ENCODE data around the gene TASOR2. TPM values are rescaled to one million over a fixed set of nuclear protein-coding genes. Genes with fewer than 3 reads are reported as not detected.

Gene TASOR2
- polyA plus RNA-seq, 1 experiment = 27.1 TPM

DNA sequence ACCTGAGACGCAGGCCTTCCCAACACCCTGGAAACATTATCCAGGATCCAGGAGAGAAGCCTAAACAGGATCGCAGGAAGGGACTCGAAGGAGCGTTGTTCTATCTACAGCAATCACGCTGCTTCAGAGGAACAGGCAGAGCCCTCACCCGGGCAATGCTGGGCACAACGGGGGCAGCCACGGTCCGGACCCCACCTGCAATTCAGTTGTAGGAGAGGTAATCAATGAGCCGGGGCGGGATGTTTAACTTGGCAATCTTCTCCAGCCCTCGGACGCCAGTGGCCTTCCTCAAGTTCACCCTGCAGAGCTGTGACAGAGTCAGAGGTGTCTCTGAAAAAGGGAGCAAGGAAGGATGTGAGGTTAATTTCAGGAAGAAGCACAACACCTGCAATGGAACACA is 44.1 kb upstream of the TASOR2 start:
- ChIA-PET POLR2A (no interaction called here), CTCF (interaction anchor here (0.7 to 2.1 kb wide), 2 partner anchors 9 to 10 kb away, joined by 3 to 5 read pairs; no protein-coding TSS in a partner anchor)
- no peak overlapping the region for H3K4me3 ChIP-seq (ENCODE audit: low read depth, low read length)
- peaks cover 4% of the 10 kb centered on the region for H3K27me3 ChIP-seq (ENCODE audit: control insufficient read depth, insufficient read depth, low read length)
- TF ChIP-seq, protein P1, sequence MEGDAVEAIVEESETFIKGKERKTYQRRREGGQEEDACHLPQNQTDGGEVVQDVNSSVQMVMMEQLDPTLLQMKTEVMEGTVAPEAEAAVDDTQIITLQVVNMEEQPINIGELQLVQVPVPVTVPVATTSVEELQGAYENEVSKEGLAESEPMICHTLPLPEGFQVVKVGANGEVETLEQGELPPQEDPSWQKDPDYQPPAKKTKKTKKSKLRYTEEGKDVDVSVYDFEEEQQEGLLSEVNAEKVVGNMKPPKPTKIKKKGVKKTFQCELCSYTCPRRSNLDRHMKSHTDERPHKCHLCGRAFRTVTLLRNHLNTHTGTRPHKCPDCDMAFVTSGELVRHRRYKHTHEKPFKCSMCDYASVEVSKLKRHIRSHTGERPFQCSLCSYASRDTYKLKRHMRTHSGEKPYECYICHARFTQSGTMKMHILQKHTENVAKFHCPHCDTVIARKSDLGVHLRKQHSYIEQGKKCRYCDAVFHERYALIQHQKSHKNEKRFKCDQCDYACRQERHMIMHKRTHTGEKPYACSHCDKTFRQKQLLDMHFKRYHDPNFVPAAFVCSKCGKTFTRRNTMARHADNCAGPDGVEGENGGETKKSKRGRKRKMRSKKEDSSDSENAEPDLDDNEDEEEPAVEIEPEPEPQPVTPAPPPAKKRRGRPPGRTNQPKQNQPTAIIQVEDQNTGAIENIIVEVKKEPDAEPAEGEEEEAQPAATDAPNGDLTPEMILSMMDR (IDR thresholded peaks at IDR 0.05; ENCODE audit: insufficient read depth, low read depth, low read length) = no peak
- DNase-seq (ENCODE audit: low read depth) = no peak
- H3K36me3 ChIP-seq (ENCODE audit: control insufficient read depth, insufficient read depth, low read length) = peaks cover 18% of the 10 kb centered on the region

DNA sequence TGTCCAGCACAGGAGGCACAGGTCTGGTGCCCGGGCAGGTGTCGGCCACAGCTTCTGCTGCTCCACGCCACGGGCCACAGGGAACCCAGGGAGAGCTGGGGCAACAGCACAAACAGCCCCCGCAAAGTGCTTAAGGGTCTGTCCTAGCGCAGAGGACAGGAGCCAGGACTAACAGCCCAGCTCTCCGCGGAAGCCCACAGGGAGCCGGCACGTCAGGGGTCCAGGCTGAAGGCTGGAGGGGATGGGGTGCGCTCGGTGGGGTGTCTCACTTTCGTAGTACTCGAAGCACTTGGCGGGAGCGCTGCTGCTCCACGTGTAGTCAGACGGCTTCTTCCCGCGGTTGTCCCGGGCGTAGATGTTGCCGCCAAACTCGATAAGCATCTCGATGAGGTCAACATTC is 43.1 kb upstream of the TASOR2 start:
- ChIA-PET POLR2A (no interaction called here), CTCF (interaction anchor here (0.5 to 1.2 kb wide), 2 partner anchors 12 to 22 kb away, joined by 3 to 8 read pairs; no protein-coding TSS in a partner anchor)
- peaks cover 18% of the 10 kb centered on the region for H3K36me3 ChIP-seq (ENCODE audit: control insufficient read depth, insufficient read depth, low read length)
- TF ChIP-seq, protein P1 (IDR thresholded peaks at IDR 0.05; ENCODE audit: insufficient read depth, low read depth, low read length) = no peak
- no peak for DNase-seq (ENCODE audit: low read depth)
- no peaks in the 10 kb centered on the region for H3K27me3 ChIP-seq (ENCODE audit: control insufficient read depth, insufficient read depth, low read length)
- no peak overlapping the region for H3K4me3 ChIP-seq (ENCODE audit: low read depth, low read length)

DNA sequence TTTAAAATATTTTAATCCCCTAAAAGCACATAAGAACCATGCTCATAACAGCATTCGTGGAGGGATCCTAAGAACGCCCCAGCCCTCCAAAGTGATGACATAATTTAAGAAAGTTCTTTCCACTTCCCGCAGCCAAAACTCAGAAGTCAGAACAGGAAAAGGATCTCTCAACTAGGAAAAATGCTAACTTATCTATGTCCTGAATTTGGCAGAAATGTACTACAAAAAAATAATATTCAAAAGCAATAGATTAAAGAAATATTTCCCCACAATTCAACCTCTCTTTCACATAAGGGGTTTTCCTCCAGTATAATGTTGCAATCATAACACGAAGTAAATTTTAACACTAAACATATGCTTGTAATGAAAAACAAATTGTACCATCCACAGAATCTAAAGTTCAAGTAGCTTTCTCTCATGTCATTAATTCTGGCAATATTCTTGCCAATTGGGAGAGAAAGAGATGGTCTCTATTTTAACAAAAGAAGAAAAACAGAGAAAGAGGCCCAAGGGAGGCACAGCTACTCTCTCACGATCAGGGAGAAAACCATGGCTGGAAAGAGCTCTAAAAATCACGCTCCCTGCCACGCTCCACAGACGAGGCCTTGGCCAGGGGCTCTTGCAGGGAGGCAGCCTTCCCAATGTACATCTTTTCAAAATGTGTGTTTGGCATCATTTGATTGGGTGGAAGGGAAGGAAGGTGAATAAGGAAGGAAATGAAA is 41.1 kb upstream of the TASOR2 start:
- Histone ChIP-seq H3K36me3 (ENCODE audit: control insufficient read depth, insufficient read depth, low read length) (peaks cover 16% of the 10 kb centered on the region), H3K27me3 (ENCODE audit: control insufficient read depth, insufficient read depth, low read length) (no peaks in the 10 kb centered on the region), H3K4me3 (ENCODE audit: low read depth, low read length) (no peak overlapping the region)
- TF ChIP-seq, protein P1 (IDR thresholded peaks at IDR 0.05; ENCODE audit: insufficient read depth, low read depth, low read length) = no peak
- CTCF ChIA-PET = interaction anchor here (1.2 to 2.9 kb wide), 4 partner anchors 12 to 92 kb away, joined by 3 to 13 read pairs (median 4); no protein-coding TSS in a partner anchor
- POLR2A ChIA-PET = no interaction called here
- DNase-seq (ENCODE audit: low read depth) = no peak

DNA sequence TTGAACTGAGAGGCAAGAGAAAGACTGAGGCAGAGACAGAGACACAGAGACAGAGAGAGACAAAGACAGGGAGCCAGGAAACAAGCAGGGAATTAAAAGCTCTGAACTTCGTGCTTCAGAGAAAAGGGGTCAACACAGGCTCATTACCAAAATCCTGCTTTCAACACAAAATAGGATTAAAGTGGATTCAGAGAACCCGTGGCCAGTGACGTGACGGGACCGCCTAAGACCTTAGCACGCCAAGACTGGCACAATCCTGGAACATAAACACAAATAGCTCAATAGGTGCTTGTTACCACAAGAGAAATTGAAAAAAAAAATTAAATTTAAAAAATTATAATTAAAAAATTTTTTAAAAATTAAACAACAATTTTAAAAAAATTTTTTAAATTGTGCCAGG is 39.7 kb upstream of the TASOR2 start:
- TF ChIP-seq, protein P1 (IDR thresholded peaks at IDR 0.05; ENCODE audit: insufficient read depth, low read depth, low read length) = no peak
- ChIA-PET POLR2A (no interaction called here), CTCF (interaction anchor here (2.3 to 2.9 kb wide), 2 partner anchors 15 to 21 kb away, joined by 5 to 13 read pairs; no protein-coding TSS in a partner anchor)
- H3K36me3 ChIP-seq (ENCODE audit: control insufficient read depth, insufficient read depth, low read length) = peaks cover 18% of the 10 kb centered on the region
- no peaks in the 10 kb centered on the region for H3K27me3 ChIP-seq (ENCODE audit: control insufficient read depth, insufficient read depth, low read length)
- H3K4me3 ChIP-seq (ENCODE audit: low read depth, low read length) = no peak overlapping the region
- no peak for DNase-seq (ENCODE audit: low read depth)

DNA sequence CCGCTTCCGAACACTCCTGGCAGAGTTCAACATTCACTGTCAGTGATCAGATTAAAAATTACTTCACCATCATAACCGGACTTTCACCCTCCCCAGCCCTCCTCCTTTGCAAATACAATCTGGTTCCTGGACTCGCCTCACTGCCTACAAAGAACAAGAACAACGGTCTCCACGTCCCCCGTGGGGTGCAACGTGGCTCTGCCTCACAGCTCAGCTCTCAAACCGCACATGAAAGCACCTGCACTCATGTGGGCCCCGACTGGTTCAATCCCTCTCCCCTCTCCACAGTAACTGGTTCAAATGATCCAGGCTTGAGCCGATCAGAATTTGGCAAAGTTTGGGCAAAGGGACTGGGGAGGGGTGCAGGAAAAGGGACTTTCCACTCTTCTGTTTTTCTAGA is 39.3 kb upstream of the TASOR2 start:
- H3K36me3 ChIP-seq (ENCODE audit: control insufficient read depth, insufficient read depth, low read length) = peaks cover 13% of the 10 kb centered on the region
- no peak for DNase-seq (ENCODE audit: low read depth)
- ChIA-PET CTCF (interaction anchor here (2.3 to 2.9 kb wide), 2 partner anchors 16 to 22 kb away, joined by 5 to 13 read pairs; no protein-coding TSS in a partner anchor), POLR2A (no interaction called here)
- no peaks in the 10 kb centered on the region for H3K27me3 ChIP-seq (ENCODE audit: control insufficient read depth, insufficient read depth, low read length)
- H3K4me3 ChIP-seq (ENCODE audit: low read depth, low read length) = no peak overlapping the region
- TF ChIP-seq, protein P1 (IDR thresholded peaks at IDR 0.05; ENCODE audit: insufficient read depth, low read depth, low read length) = no peak
